OCI-LY7 (cell line): ENCODE results near the gene METTL8. TPM values are rescaled to one million over a fixed set of nuclear protein-coding genes. Genes with fewer than 3 reads are reported as not detected.

Experiments used
- BruUV-seq: library from RNA; stranded (reverse); fragments of 400-500 nt; replicated peaks from 2 replicates; lab custom pipeline; 2021; lab: Mats Ljungman, UMichigan
- CTCF ChIA-PET: fragments of 300-600 bp; sonication (Branson Sonifier 250); formaldehyde crosslinking; loops from one replicate; lab custom pipeline; 2022; ENCODE audit warnings: antibody characterized with exemption; ENCODE audit not compliant: unreplicated experiment; lab: Charles Lee
- POLR2A ChIA-PET: fragments of 300-600 bp; sonication (Branson Sonifier 250); formaldehyde crosslinking; loops from one replicate; lab custom pipeline; 2022; ENCODE audit warnings: antibody characterized with exemption; lab: Charles Lee
- DNase-seq: peaks from one replicate; pipeline ENCODE4 v3.0.0-alpha.2; 2015; ENCODE audit warnings: low spot score
- H2AFZ ChIP-seq: fragments of 200-600 bp; sonication (generic), shearing (Covaris generic); 2 replicates; pipeline ENCODE4 v1.6.1; 2014; ENCODE audit warnings: mild to moderate bottlenecking, antibody characterized with exemption, low read length, moderate library complexity
- H3K27ac ChIP-seq: fragments of 200-600 bp; sonication (generic); 2 replicates; pipeline ENCODE4 v1.5.1; 2014; ENCODE audit warnings: mixed run types, low read depth, mild to moderate bottlenecking, moderate library complexity, low read length, inconsistent platforms; ENCODE audit not compliant: poor library complexity, severe bottlenecking
- H3K36me3 ChIP-seq: fragments of 200-600 bp; sonication (generic); 2 replicates; pipeline ENCODE4 v1.6.1; 2014; ENCODE audit warnings: mild to moderate bottlenecking, antibody characterized with exemption, low read length, moderate library complexity, mixed read lengths; ENCODE audit not compliant: insufficient read depth
- H3K4me1 ChIP-seq: fragments of 200-600 bp; sonication (generic); 2 replicates; pipeline ENCODE4 v1.5.1; 2014; ENCODE audit warnings: mild to moderate bottlenecking, low read length; ENCODE audit not compliant: insufficient read depth, poor library complexity, severe bottlenecking
- H3K4me2 ChIP-seq: fragments of 200-600 bp; sonication (generic); 2 replicates; pipeline ENCODE4 v1.6.1; 2014; ENCODE audit warnings: mild to moderate bottlenecking, low read length
- H3K4me3 ChIP-seq: fragments of 200-600 bp; sonication (generic); 2 replicates; pipeline ENCODE4 v1.5.1; 2014; ENCODE audit warnings: mild to moderate bottlenecking, low read depth, low read length; ENCODE audit not compliant: poor library complexity, severe bottlenecking
- H3K79me2 ChIP-seq: fragments of 200-600 bp; sonication (generic); 2 replicates; pipeline ENCODE4 v1.6.1; 2016; ENCODE audit warnings: low read depth, mild to moderate bottlenecking, low read length, moderate library complexity, mixed read lengths; ENCODE audit not compliant: insufficient read depth
- H3K9me2 ChIP-seq: fragments of 200-600 bp; sonication (generic); 2 replicates; pipeline ENCODE4 v1.6.1; 2016; ENCODE audit warnings: mild to moderate bottlenecking, low read length, mixed read lengths; ENCODE audit not compliant: insufficient read depth
- H3K9me3 ChIP-seq: fragments of 200-600 bp; sonication (generic); 2 replicates; pipeline ENCODE4 v1.6.1; 2014; ENCODE audit warnings: mild to moderate bottlenecking, mixed run types, low read length, mixed read lengths
- H4K20me1 ChIP-seq: fragments of 200-600 bp; sonication (generic); 2 replicates; pipeline ENCODE4 v1.6.1; 2014; ENCODE audit warnings: mild to moderate bottlenecking, antibody characterized with exemption, low read length, moderate library complexity, mixed read lengths; ENCODE audit not compliant: insufficient read depth
- CTCF ChIP-seq: fragments of 200-600 bp; sonication (generic); conservative IDR thresholded peaks from 2 replicates; pipeline ENCODE4 v1.5.1; 2014; ENCODE audit warnings: mild to moderate bottlenecking, antibody characterized with exemption, low read length, moderate library complexity, mixed read lengths
- EZH2phosphoT487 ChIP-seq: fragments of 200-600 bp; sonication (generic); IDR thresholded peaks from 2 replicates; pipeline ENCODE4 v1.6.1; 2018; ENCODE audit warnings: low read depth, borderline replicate concordance, mild to moderate bottlenecking, mixed run types, antibody characterized with exemption, low read length, moderate library complexity, mixed read lengths
- intact Hi-C: fragments of 100-400 bp; cut with micrococcal nuclease; formaldehyde crosslinking; loops from one replicate; pipeline ENCODE4 v1.10.0; 2022; ENCODE audit not compliant: unreplicated experiment
- total RNA-seq, 2 experiments: library from RNA; depleted of rRNA in 1 of 2; stranded (reverse); fragments of >200 nt in 1 of 2; shearing (Covaris generic) in 1 of 2; gene quantifications; 2 replicates each; pipeline ENCODE4 v1.2.3, GENCODE V29; 2014 to 2022

Gene METTL8
- total RNA-seq, 2 experiments from 2014 or later, result 11.8 to 33.0 TPM

- Histone ChIP-seq H3K9me2 (no peaks in the 10 kb centered on the region), H2AFZ (no peak overlapping the region), H3K4me2 (no peak overlapping the region), H3K4me3 (no peak overlapping the region), H3K79me2 (no peaks in the 10 kb centered on the region), H3K9me3 (no peaks in the 10 kb centered on the region), H4K20me1 (no peaks in the 10 kb centered on the region), H3K36me3 (no peaks in the 10 kb centered on the region), H3K27ac (no peak overlapping the region), H3K4me1 (peaks cover 18% of the 10 kb centered on the region)
- BruUV-seq, result no TSS peak
- DNase-seq, result no peak
- no peak for TF ChIP-seq CTCF
- TF ChIP-seq EZH2phosphoT487, result no peak
- ChIA-PET POLR2A (interaction anchor here (0.7 to 1.4 kb wide), 7 partner anchors 9 to 117 kb away, joined by 3 to 7 read pairs (median 4); no protein-coding TSS in a partner anchor), CTCF (no interaction called here)
- intact Hi-C loops, result no loop called here
Measured at GRCh38 chr2:171271386-171271785, 162.4 kb downstream of the METTL8 start.

- Histone ChIP-seq H3K27ac (no peak overlapping the region), H3K9me3 (no peaks in the 10 kb centered on the region), H2AFZ (peak overlapping the region; percentile 96; the same call in 1 of the 2 replicates), H3K9me2 (no peaks in the 10 kb centered on the region), H3K36me3 (no peaks in the 10 kb centered on the region), H3K4me3 (no peak overlapping the region), H3K4me1 (peaks cover 28% of the 10 kb centered on the region), H4K20me1 (no peaks in the 10 kb centered on the region), H3K79me2 (no peaks in the 10 kb centered on the region), H3K4me2 (no peak overlapping the region)
- ChIA-PET CTCF (no interaction called here), POLR2A (interaction anchor here (0.7 to 2.6 kb wide), 4 partner anchors 11 to 142 kb away, joined by 3 to 10 read pairs (median 4); no protein-coding TSS in a partner anchor)
- intact Hi-C loops, result no loop called here
- TF ChIP-seq EZH2phosphoT487 (no peak), CTCF (no peak)
- no TSS peak for BruUV-seq
- no peak for DNase-seq
Measured at GRCh38 chr2:171267855-171268629, 165.7 kb downstream of the METTL8 start.

Other genes starting within 250 kb of the METTL8 start
- 24.1 and 25.9 TPM in 2 replicates for gene DCAF17, start 236 bp upstream of the METTL8 start, total RNA-seq (2014; rRNA removed; shearing (Covaris generic))
- gene DCAF17, start 236 bp upstream of the METTL8 start, total RNA-seq (2022), result 39.8 and 40.9 TPM in 2 replicates
- not detected in 2 replicates for gene CYBRD1, start 88.5 kb upstream of the METTL8 start, total RNA-seq (2014; rRNA removed; shearing (Covaris generic))
- not detected in 2 replicates for gene CYBRD1, start 88.5 kb upstream of the METTL8 start, total RNA-seq (2022)